Measurements from ENCODE around the gene ZFHX3.

DNA sequence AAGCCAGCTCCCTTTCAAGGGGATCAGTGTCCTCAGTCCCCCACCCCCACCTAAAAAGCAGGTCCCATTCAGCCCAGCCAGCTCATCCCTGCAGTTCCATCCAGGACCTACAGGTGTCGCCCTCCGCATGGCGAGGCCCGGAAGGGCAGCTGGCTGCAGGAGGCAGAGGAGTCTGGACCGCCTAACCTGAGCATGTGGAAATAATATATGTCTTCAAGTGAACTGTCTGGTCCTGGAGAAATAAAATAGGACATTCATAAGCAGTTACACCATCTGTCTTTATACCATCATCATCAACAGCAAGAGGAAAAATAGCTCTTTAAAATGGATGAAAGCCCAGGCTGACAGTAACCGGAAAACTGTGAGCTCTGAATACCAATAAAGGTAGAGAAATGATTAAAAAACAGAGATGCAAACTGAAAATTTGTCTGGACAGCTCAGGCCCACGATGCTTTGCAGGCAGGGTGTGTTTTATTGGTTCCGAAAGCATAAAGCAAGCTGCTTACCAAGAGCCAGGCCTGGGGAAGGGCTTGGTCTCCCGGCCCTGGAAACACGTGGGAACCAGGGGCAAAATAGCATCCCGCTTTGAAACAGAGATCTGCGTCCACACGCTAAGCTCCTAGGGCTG lies 215.2 kb downstream of the ZFHX3 start:
- TF ChIP-seq EZH2 (IDR thresholded peaks at IDR 0.05; ENCODE audit: insufficient read depth, poor library complexity, severe bottlenecking) (no peak), EZH2phosphoT487 (IDR thresholded peaks at IDR 0.05; ENCODE audit: insufficient read depth, low read depth) (no peak)

Data from GM23248 (cell line).